H9 (cell line): ENCODE measurements around the gene EPS8. TPM values are rescaled to one million over a fixed set of nuclear protein-coding genes. Genes with fewer than 3 reads are reported as not detected.

Experiments used
- DNase-seq: peaks from one replicate; pipeline ENCODE4 v3.0.0-alpha.2; 2017
- H2AFZ ChIP-seq: one replicate; pipeline ENCODE4 v1.6.1; 2013; ENCODE audit warnings: mild to moderate bottlenecking, low read length, control low read depth, moderate library complexity
- H2AK5ac ChIP-seq: 2 replicates; pipeline ENCODE4 v1.6.1; 2013; ENCODE audit warnings: low read length, control low read depth, mixed read lengths; ENCODE audit not compliant: insufficient read length
- H2BK120ac ChIP-seq: one replicate; pipeline ENCODE4 v1.6.1; 2013; ENCODE audit warnings: low read depth, mild to moderate bottlenecking, low read length, control low read depth, inconsistent platforms; ENCODE audit not compliant: poor library complexity, severe bottlenecking
- H2BK12ac ChIP-seq: 2 replicates; pipeline ENCODE4 v1.6.1; 2013; ENCODE audit warnings: low read length, control low read depth, mixed read lengths, low read depth; ENCODE audit not compliant: insufficient read length
- H2BK15ac ChIP-seq: 2 replicates; pipeline ENCODE4 v1.6.1; 2013; ENCODE audit warnings: low read depth, low read length, control low read depth
- H2BK20ac ChIP-seq: one replicate; pipeline ENCODE4 v1.6.1; 2013; ENCODE audit warnings: low read depth, mild to moderate bottlenecking, low read length, control low read depth, inconsistent platforms; ENCODE audit not compliant: poor library complexity, severe bottlenecking
- H2BK5ac ChIP-seq: 2 replicates; pipeline ENCODE4 v1.6.1; 2013; ENCODE audit warnings: low read length, control low read depth, mixed read lengths; ENCODE audit not compliant: insufficient read length
- H3K14ac ChIP-seq: 2 replicates; pipeline ENCODE4 v1.6.1; 2013; ENCODE audit warnings: low read length, control low read depth; ENCODE audit not compliant: insufficient read depth
- H3K18ac ChIP-seq: 2 replicates; pipeline ENCODE4 v1.6.1; 2013; ENCODE audit warnings: low read depth, mild to moderate bottlenecking, mixed read lengths, low read length, control low read depth; ENCODE audit not compliant: insufficient read length
- H3K23ac ChIP-seq: 2 replicates; pipeline ENCODE4 v1.6.1; 2013; ENCODE audit warnings: low read length, control low read depth, mixed read lengths, low read depth; ENCODE audit not compliant: insufficient read length
- H3K23me2 ChIP-seq: 2 replicates; pipeline ENCODE4 v1.6.1; 2013; ENCODE audit warnings: low read depth, mild to moderate bottlenecking, mixed read lengths, low read length, control low read depth; ENCODE audit not compliant: insufficient read length, poor library complexity, severe bottlenecking
- H3K27ac ChIP-seq: 2 replicates; pipeline ENCODE4 v1.5.1; 2013; ENCODE audit warnings: low read length, control low read depth, mixed read lengths, low read depth; ENCODE audit not compliant: insufficient read length
- H3K27me3 ChIP-seq: 2 replicates; pipeline ENCODE4 v1.6.1; 2013; ENCODE audit warnings: low read length, control low read depth, inconsistent platforms; ENCODE audit not compliant: insufficient read depth
- H3K4ac ChIP-seq: 2 replicates; pipeline ENCODE4 v1.6.1; 2013; ENCODE audit warnings: low read depth, mild to moderate bottlenecking, control low read depth, inconsistent platforms, low read length, moderate library complexity
- H3K4me1 ChIP-seq: 2 replicates; pipeline ENCODE4 v1.6.1; 2013; ENCODE audit warnings: low read length, control low read depth, inconsistent platforms; ENCODE audit not compliant: insufficient read depth
- H3K4me2 ChIP-seq: 2 replicates; pipeline ENCODE4 v1.6.1; 2013; ENCODE audit warnings: low read length, control low read depth, mixed read lengths; ENCODE audit not compliant: insufficient read length, insufficient read depth
- H3K56ac ChIP-seq: 2 replicates; pipeline ENCODE4 v1.6.1; 2013; ENCODE audit warnings: low read depth, mild to moderate bottlenecking, mixed read lengths, low read length, control low read depth; ENCODE audit not compliant: insufficient read length
- H3K79me1 ChIP-seq: 2 replicates; pipeline ENCODE4 v1.6.1; 2013; ENCODE audit warnings: low read depth, mild to moderate bottlenecking, moderate library complexity, low read length, control low read depth, inconsistent platforms; ENCODE audit not compliant: insufficient read depth, poor library complexity, severe bottlenecking
- H3K79me2 ChIP-seq: 2 replicates; pipeline ENCODE4 v1.6.1; 2013; ENCODE audit warnings: low read length, control low read depth, inconsistent platforms; ENCODE audit not compliant: insufficient read depth
- H3K9ac ChIP-seq: 2 replicates; pipeline ENCODE4 v1.6.1; 2013; ENCODE audit warnings: low read length, control low read depth, mixed read lengths; ENCODE audit not compliant: insufficient read length; ENCODE audit errors: extremely low read depth
- H3K9me3 ChIP-seq: one replicate; pipeline ENCODE4 v1.6.1; 2013; ENCODE audit warnings: low read depth, low read length, inconsistent platforms; ENCODE audit not compliant: control insufficient read depth
- H3T11ph ChIP-seq: one replicate; pipeline ENCODE4 v1.6.1; 2013; ENCODE audit warnings: mild to moderate bottlenecking, low read length, control low read depth, inconsistent platforms
- H4K20me1 ChIP-seq: one replicate; pipeline ENCODE4 v1.6.1; 2013; ENCODE audit not compliant: control insufficient read depth, insufficient read length, insufficient read depth
- H4K5ac ChIP-seq: 2 replicates; pipeline ENCODE4 v1.6.1; 2013; ENCODE audit warnings: low read depth, mild to moderate bottlenecking, mixed read lengths, low read length, control low read depth; ENCODE audit not compliant: insufficient read length
- H4K8ac ChIP-seq: replicated peaks from 2 replicates; pipeline ENCODE4 v1.6.1; 2013; ENCODE audit warnings: low read length, control low read depth, mixed read lengths, low read depth; ENCODE audit not compliant: insufficient read length
- H4K91ac ChIP-seq: 2 replicates; pipeline ENCODE4 v1.6.1; 2013; ENCODE audit warnings: low read depth, mild to moderate bottlenecking, moderate library complexity, mixed read lengths, low read length, control low read depth; ENCODE audit not compliant: insufficient read length
- H3K27ac Mint-ChIP-seq, 3 experiments: 2 replicates in 2 of 3; 3 replicates in 1 of 3; pipeline ENCODE4 v1.8.0; 2020 to 2021; ENCODE audit warnings: mixed read lengths in 3 of 3, mild to moderate bottlenecking in 1 of 3, moderate library complexity in 1 of 3
- H3K27me3 Mint-ChIP-seq: 2 replicates; pipeline ENCODE4 v1.8.0; 2021; ENCODE audit warnings: low read depth, mild to moderate bottlenecking, moderate library complexity, mixed read lengths
- H3K36me3 Mint-ChIP-seq, 3 experiments: 2 replicates in 2 of 3; 3 replicates in 1 of 3; pipeline ENCODE4 v1.8.0; 2020 to 2021; ENCODE audit warnings: low read depth in 3 of 3, mixed read lengths in 3 of 3; ENCODE audit not compliant: insufficient read depth in 1 of 3
- H3K4me1 Mint-ChIP-seq, 2 experiments: 2 replicates each; pipeline ENCODE4 v1.8.0; 2020; ENCODE audit warnings: mixed read lengths in 2 of 2
- H3K4me3 Mint-ChIP-seq, 2 experiments: 2 replicates in 1 of 2; 3 replicates in 1 of 2; pipeline ENCODE4 v1.8.0; 2020 to 2021; ENCODE audit warnings: mild to moderate bottlenecking in 2 of 2, mixed read lengths in 2 of 2, moderate library complexity in 1 of 2
- H3K9me3 Mint-ChIP-seq, 2 experiments: 2 replicates in 1 of 2; 3 replicates in 1 of 2; pipeline ENCODE4 v1.8.0; 2020; ENCODE audit warnings: mild to moderate bottlenecking in 2 of 2, mixed read lengths in 2 of 2, moderate library complexity in 1 of 2
- WGBS: extraction: QIAGEN DNeasy Blood & Tissue Kit; methylation state at CpG from one replicate; pipeline ENCODE4 v1.1.7; 2013; ENCODE audit warnings: missing lambda C conversion rate, low lambda C conversion rate, mixed read lengths; ENCODE audit not compliant: insufficient read length; ENCODE audit errors: extremely low coverage; 5-methylcytosine and 5-hydroxymethylcytosine counted together
- total RNA-seq: library from RNA; stranded (reverse); gene quantifications from 2 replicates; pipeline ENCODE4 v1.2.1, GENCODE V29; 2021
- TF ChIP-seq, protein P1 (sequence below): fragments of 200-600 bp; sonication (generic); conservative IDR thresholded peaks from 3 replicates; pipeline ENCODE4 v1.8.0; 2021; ENCODE audit warnings: antibody characterized with exemption, mild to moderate bottlenecking

The EPS8 gene
- total RNA-seq, 1 experiment from 2014 or later = 2.2 TPM

DNA sequence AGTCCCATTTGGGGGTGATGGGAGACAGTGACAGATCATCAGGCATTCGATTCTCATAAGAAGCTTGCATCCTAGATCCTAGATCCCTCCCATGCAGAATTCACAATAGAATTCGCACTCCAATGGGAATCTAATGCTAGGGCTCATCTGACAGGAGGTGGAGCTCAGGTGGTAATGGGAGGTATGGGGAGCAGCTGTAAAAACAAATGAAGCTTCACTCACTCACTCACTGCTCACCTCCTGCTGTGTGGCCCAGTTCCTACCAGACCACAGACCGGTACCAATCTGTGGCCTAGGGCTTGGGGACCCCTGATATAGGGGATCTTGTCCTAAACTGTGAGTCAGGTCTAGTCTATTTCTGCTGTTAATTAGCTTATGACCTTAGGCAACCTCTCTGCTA, 40.1 kb upstream of the EPS8 start:
- no peak overlapping the region for H3K4me3 Mint-ChIP-seq
- no peak overlapping the region for H3K23ac ChIP-seq
- no peaks in the 10 kb centered on the region for H3K27me3 ChIP-seq
- no peak overlapping the region for H4K5ac ChIP-seq
- no peak overlapping the region for H2AK5ac ChIP-seq
- no peak overlapping the region for H2BK12ac ChIP-seq
- H3K27me3 Mint-ChIP-seq = no peaks in the 10 kb centered on the region
- H3K27ac Mint-ChIP-seq = no peak overlapping the region
- no peak overlapping the region for H3T11ph ChIP-seq
- DNase-seq = no peak
- no peak overlapping the region for H2BK20ac ChIP-seq
- no peak overlapping the region for H3K27ac ChIP-seq
- H2AFZ ChIP-seq = no peak overlapping the region
- H3K4me1 ChIP-seq = no peaks in the 10 kb centered on the region
- no CpG with 5 or more reads among the region's 3 CpGs for WGBS
- no peaks in the 10 kb centered on the region for H3K4me1 Mint-ChIP-seq
- H4K20me1 ChIP-seq = no peaks in the 10 kb centered on the region
- H3K56ac ChIP-seq = no peak overlapping the region
- no peaks in the 10 kb centered on the region for H3K79me2 ChIP-seq
- no peak overlapping the region for H3K18ac ChIP-seq
- no peaks in the 10 kb centered on the region for H3K9me3 ChIP-seq
- no peak overlapping the region for H2BK5ac ChIP-seq
- H3K36me3 Mint-ChIP-seq = no peaks in the 10 kb centered on the region
- H3K9ac ChIP-seq = no peak overlapping the region
- no peak overlapping the region for H3K4me2 ChIP-seq
- no peak overlapping the region for H2BK15ac ChIP-seq
- TF ChIP-seq, protein P1, sequence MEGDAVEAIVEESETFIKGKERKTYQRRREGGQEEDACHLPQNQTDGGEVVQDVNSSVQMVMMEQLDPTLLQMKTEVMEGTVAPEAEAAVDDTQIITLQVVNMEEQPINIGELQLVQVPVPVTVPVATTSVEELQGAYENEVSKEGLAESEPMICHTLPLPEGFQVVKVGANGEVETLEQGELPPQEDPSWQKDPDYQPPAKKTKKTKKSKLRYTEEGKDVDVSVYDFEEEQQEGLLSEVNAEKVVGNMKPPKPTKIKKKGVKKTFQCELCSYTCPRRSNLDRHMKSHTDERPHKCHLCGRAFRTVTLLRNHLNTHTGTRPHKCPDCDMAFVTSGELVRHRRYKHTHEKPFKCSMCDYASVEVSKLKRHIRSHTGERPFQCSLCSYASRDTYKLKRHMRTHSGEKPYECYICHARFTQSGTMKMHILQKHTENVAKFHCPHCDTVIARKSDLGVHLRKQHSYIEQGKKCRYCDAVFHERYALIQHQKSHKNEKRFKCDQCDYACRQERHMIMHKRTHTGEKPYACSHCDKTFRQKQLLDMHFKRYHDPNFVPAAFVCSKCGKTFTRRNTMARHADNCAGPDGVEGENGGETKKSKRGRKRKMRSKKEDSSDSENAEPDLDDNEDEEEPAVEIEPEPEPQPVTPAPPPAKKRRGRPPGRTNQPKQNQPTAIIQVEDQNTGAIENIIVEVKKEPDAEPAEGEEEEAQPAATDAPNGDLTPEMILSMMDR = no peak
- H2BK120ac ChIP-seq = no peak overlapping the region
- no peaks in the 10 kb centered on the region for H3K23me2 ChIP-seq
- no peak overlapping the region for H3K4ac ChIP-seq
- no peak overlapping the region for H4K91ac ChIP-seq
- H3K79me1 ChIP-seq = no peaks in the 10 kb centered on the region
- no peaks in the 10 kb centered on the region for H3K9me3 Mint-ChIP-seq
- H4K8ac ChIP-seq = no peak overlapping the region
- H3K14ac ChIP-seq = no peak overlapping the region
